ENCODE data around the gene TAF13. TPM values are rescaled to one million over a fixed set of nuclear protein-coding genes. Genes with fewer than 3 reads are reported as not detected.

Gene TAF13
- total and polyA plus RNA-seq, 2 of the 4 experiments (the other 2 are of a cell fraction) = 13.1 to 42.5 TPM

- DNase-seq (no peak), ATAC-seq (ENCODE audit: low read depth) (no peak)
- in situ Hi-C loops (cut with MboI; ENCODE audit: low sequenced_read_pairs) = no loop called here
- POLR2A ChIA-PET (ENCODE audit: unreplicated experiment) = no interaction called here
- BruUV-seq (replicated peaks) = no TSS peak
- no peak overlapping the region; the same call in 1 of the 2 replicates for H3K14ac ChIP-seq (replicated peaks; ENCODE audit: low read depth, low read length)
- no peak overlapping the region for H2AK5ac ChIP-seq (ENCODE audit: low read depth, low read length)
- TF ChIP-seq MAZ (IDR thresholded peaks at IDR 0.05; ENCODE audit: borderline replicate concordance, low read depth, low read length) (no peak), MAFK (IDR thresholded peaks at IDR 0.05; ENCODE audit: low read depth, low read length) (peak; percentile 31; the same call in 1 of the 2 replicates)
- no peaks in the 10 kb centered on the region for H4K20me1 ChIP-seq (ENCODE audit: insufficient read depth, low read length)
- dilution Hi-C loops (cut with HindIII; ENCODE audit: low sequenced_read_pairs, unreplicated experiment) = no loop called here
- peak overlapping the region; percentile 72 for H3K4me2 ChIP-seq (ENCODE audit: low read depth, low read length)
- intact Hi-C loops (cut with micrococcal nuclease) = loop anchor here (5.0 kb wide), 1 partner anchor 152 kb away; the partner anchor contains the start of gene CLCC1
- no peak overlapping the region for H3K18ac ChIP-seq (ENCODE audit: low read depth, low read length)
- no peak overlapping the region for H2BK5ac ChIP-seq (ENCODE audit: low read depth, low read length, poor library complexity, severe bottlenecking)
- H3K27me3 ChIP-seq (ENCODE audit: control insufficient read depth, insufficient read depth, low read length) = peaks cover 24% of the 10 kb centered on the region
- no peaks in the 10 kb centered on the region for H3K36me3 ChIP-seq (ENCODE audit: control insufficient read depth, insufficient read depth, low read length)
- no peak overlapping the region for H4K8ac ChIP-seq (ENCODE audit: low read depth in 2 of 2, low read length in 2 of 2)
- H3K27ac ChIP-seq (ENCODE audit: insufficient read depth, low read length) = no peak overlapping the region
- 16% methylated on average over 9 of the region's 12 CpGs; no CpG with 5 or more reads in 1 of the 2 experiments for WGBS, 2 experiments (ENCODE audit: extremely low coverage in 2 of 2, insufficient read length in 1 of 2)
- H3K9me3 ChIP-seq (ENCODE audit: control insufficient read depth, insufficient read depth, low read length) = no peaks in the 10 kb centered on the region
- H2BK15ac ChIP-seq (ENCODE audit: low read depth, low read length) = no peak overlapping the region
- CTCF ChIA-PET = no interaction called here
- H3K79me1 ChIP-seq (ENCODE audit: low read depth in 1 of 2, low read length in 2 of 2) = no peaks in the 10 kb centered on the region
- H2AK9ac ChIP-seq (replicated peaks; ENCODE audit: low read depth, low read length, poor library complexity) = no peak overlapping the region
- H4K5ac ChIP-seq (ENCODE audit: low read depth, low read length) = no peak overlapping the region
- no peak overlapping the region for H3K4ac ChIP-seq (ENCODE audit: low read depth, low read length)
- no peak overlapping the region for H3K23ac ChIP-seq (ENCODE audit: low read depth, low read length)
- H2AFZ ChIP-seq (replicated peaks; ENCODE audit: low read length, poor library complexity) = peak overlapping the region; percentile 88
- H4K91ac ChIP-seq (ENCODE audit: insufficient read depth, low read depth, low read length) = no peak overlapping the region
- no peak overlapping the region for H2BK20ac ChIP-seq (ENCODE audit: low read depth, low read length)
- H3K4me1 ChIP-seq (ENCODE audit: control insufficient read depth, insufficient read depth, low read length) = peaks cover 2% of the 10 kb centered on the region; the same call in 1 of the 2 replicates
- H3K9me1 ChIP-seq (ENCODE audit: insufficient read depth, low read length) = no peaks in the 10 kb centered on the region
- H3K9ac ChIP-seq (ENCODE audit: low read depth, low read length) = no peak overlapping the region
- H2BK120ac ChIP-seq (ENCODE audit: low read depth, low read length) = no peak overlapping the region
- H3K4me3 ChIP-seq (ENCODE audit: insufficient read depth, low read depth, low read length) = peak overlapping the region; percentile 49
- H3K56ac ChIP-seq (ENCODE audit: extremely low read depth, insufficient read depth, low read length) = no peak overlapping the region
Observed at GRCh38 chr1:109114342-109114674, 38.5 kb upstream of the TAF13 start.

All from IMR-90 (cell line).